GM21576 (cell line): ENCODE measurements around the gene PRKN.

Experiments
- ATAC-seq: cut with Tn5 transposase; IDR thresholded peaks from one replicate; pipeline ENCODE4 v1.9.1; 2021; ENCODE audit warnings: mild to moderate bottlenecking, moderate library complexity; ENCODE audit not compliant: unreplicated experiment

PRKN gene

GRCh38 chr6:161750686-161751085 is 976.9 kb downstream of the PRKN start:
- ATAC-seq, result no peak

- no peak for ATAC-seq
Observed at GRCh38 chr6:161749576-161749975, 978.0 kb downstream of the PRKN start.

- no peak for ATAC-seq
Observed at GRCh38 chr6:161748535-161749416, 978.8 kb downstream of the PRKN start.

GRCh38 chr6:161747506-161747905 is 980.1 kb downstream of the PRKN start:
- ATAC-seq, result no peak

- ATAC-seq, result no peak
Observed at GRCh38 chr6:161745594-161746141, 981.9 kb downstream of the PRKN start.

GRCh38 chr6:161745128-161745527 is 982.4 kb downstream of the PRKN start:
- no peak for ATAC-seq

- no peak for ATAC-seq
Observed at GRCh38 chr6:161744211-161745067, 983.1 kb downstream of the PRKN start.

- no peak for ATAC-seq
Observed at GRCh38 chr6:161743509-161744178, 983.9 kb downstream of the PRKN start.

GRCh38 chr6:161740486-161740885 is 987.1 kb downstream of the PRKN start:
- no peak for ATAC-seq

- no peak for ATAC-seq
Observed at GRCh38 chr6:161736781-161737292, 990.7 kb downstream of the PRKN start.

GRCh38 chr6:161736326-161736725 is 991.2 kb downstream of the PRKN start:
- ATAC-seq, result no peak

GRCh38 chr6:161732594-161732993 is 995.0 kb downstream of the PRKN start:
- ATAC-seq, result no peak

- no peak for ATAC-seq
Observed at GRCh38 chr6:161727083-161727833, 1000.3 kb downstream of the PRKN start.

- ATAC-seq, result no peak
Observed at GRCh38 chr6:161722394-161722793, 1005.2 kb downstream of the PRKN start.

GRCh38 chr6:161721511-161721910 is 1006.1 kb downstream of the PRKN start:
- no peak for ATAC-seq

- no peak for ATAC-seq
Observed at GRCh38 chr6:161716176-161716575, 1011.4 kb downstream of the PRKN start.

- ATAC-seq, result no peak
Observed at GRCh38 chr6:161711938-161712337, 1015.6 kb downstream of the PRKN start.

- ATAC-seq, result no peak
Observed at GRCh38 chr6:161711515-161711914, 1016.1 kb downstream of the PRKN start.

GRCh38 chr6:161710698-161711097 is 1016.9 kb downstream of the PRKN start:
- ATAC-seq, result no peak

- no peak for ATAC-seq
Observed at GRCh38 chr6:161701056-161701455, 1026.5 kb downstream of the PRKN start.
